Stimulated activated CD4-positive, alpha-beta T cell treated with anti-CD3 and anti-CD28 coated beads, Interleukin-12 subunit alpha, Interleukin-12 subunit beta, amount 100 ng/mL, for 48 hours (primary cell): ENCODE data around the gene WDR20.
"Not testable (repeated sequence)": the region's sequence is repeated elsewhere in the genome, so short reads cannot be mapped to it uniquely, and the experiment has no call there.

ENCODE experiments used
- DNase-seq, 3 donors: peaks; one replicate each; pipeline ENCODE4 v3.0.0-alpha.2; 2020; ENCODE audit warnings: low read depth in 2 of 3, low spot score in 1 of 3

Gene WDR20

GRCh38 chr14:102131741-102132140 is 8.0 kb upstream of the WDR20 start:
- no peak for DNase-seq

- DNase-seq, result not testable (repeated sequence)
Measured at GRCh38 chr14:102134021-102134420, 5.7 kb upstream of the WDR20 start.

GRCh38 chr14:102134719-102135118 is 5.0 kb upstream of the WDR20 start:
- DNase-seq, result not testable (repeated sequence)

- not testable (repeated sequence) for DNase-seq
Measured at GRCh38 chr14:102135456-102135855, 4.2 kb upstream of the WDR20 start.

GRCh38 chr14:102138535-102138934 is 1.2 kb upstream of the WDR20 start:
- no peak for DNase-seq

- peak in 1 of 3 donors; percentile 1 for DNase-seq
Measured at GRCh38 chr14:102138961-102139285, 774 bp upstream of the WDR20 start.

GRCh38 chr14:102140027-102140749 is 491 bp downstream of the WDR20 start:
- DNase-seq, result peak; percentile 7 to 18 (median 18)

- DNase-seq, result no peak
Measured at GRCh38 chr14:102140750-102141145, 1.1 kb downstream of the WDR20 start.

GRCh38 chr14:102141797-102142196 is 2.1 kb downstream of the WDR20 start:
- no peak for DNase-seq

- DNase-seq, result no peak
Measured at GRCh38 chr14:102144914-102145313, 5.2 kb downstream of the WDR20 start.

- DNase-seq, result no peak
Measured at GRCh38 chr14:102145395-102145794, 5.7 kb downstream of the WDR20 start.

- DNase-seq, result no peak
Measured at GRCh38 chr14:102146423-102146822, 6.7 kb downstream of the WDR20 start.

GRCh38 chr14:102150083-102150482 is 10.4 kb downstream of the WDR20 start:
- no peak for DNase-seq

GRCh38 chr14:102150744-102151143 is 11.0 kb downstream of the WDR20 start:
- DNase-seq, result no peak

GRCh38 chr14:102151411-102151810 is 11.7 kb downstream of the WDR20 start:
- not testable (repeated sequence) for DNase-seq

GRCh38 chr14:102154121-102154520 is 14.4 kb downstream of the WDR20 start:
- no peak for DNase-seq

- DNase-seq, result no peak
Measured at GRCh38 chr14:102154821-102155549, 15.3 kb downstream of the WDR20 start.

GRCh38 chr14:102157346-102157745 is 17.6 kb downstream of the WDR20 start:
- DNase-seq, result no peak

- no peak for DNase-seq
Measured at GRCh38 chr14:102158797-102159196, 19.1 kb downstream of the WDR20 start.

GRCh38 chr14:102159841-102160240 is 20.1 kb downstream of the WDR20 start:
- no peak for DNase-seq

- DNase-seq, result no peak
Measured at GRCh38 chr14:102162487-102162886, 22.8 kb downstream of the WDR20 start.

GRCh38 chr14:102164241-102164641 is 24.5 kb downstream of the WDR20 start:
- DNase-seq, result no peak

- DNase-seq, result no peak
Measured at GRCh38 chr14:102164965-102165364, 25.3 kb downstream of the WDR20 start.
